Epithelial cell of esophagus (primary cell): ENCODE results near the gene UBTF.

ENCODE experiments used
- DNase-seq: peaks from one replicate; pipeline ENCODE4 v3.0.0; 2010; ENCODE audit warnings: low read depth
- H3K4me3 ChIP-seq: 2 replicates; pipeline ENCODE4 v1.5.1; 2011; ENCODE audit warnings: mild to moderate bottlenecking, low read length, control low read depth
- CTCF ChIP-seq: IDR thresholded peaks from 2 replicates; pipeline ENCODE4 v1.5.1; 2011; ENCODE audit warnings: low read depth, mild to moderate bottlenecking, low read length, control low read depth, inconsistent platforms; ENCODE audit not compliant: insufficient read depth; ENCODE audit errors: missing control alignments

Gene UBTF

GRCh38 chr17:44193326-44194084, 26.0 kb downstream of the UBTF start:
- no peak for DNase-seq
- no peak for TF ChIP-seq CTCF
- no peak overlapping the region for H3K4me3 ChIP-seq

- TF ChIP-seq CTCF, result no peak
- no peak for DNase-seq
- H3K4me3 ChIP-seq, result no peak overlapping the region
Observed at GRCh38 chr17:44192750-44193149, 26.7 kb downstream of the UBTF start.

- no peak for TF ChIP-seq CTCF
- no peak for DNase-seq
- no peak overlapping the region for H3K4me3 ChIP-seq
Observed at GRCh38 chr17:44191941-44192496, 27.5 kb downstream of the UBTF start.

- DNase-seq, result no peak
- H3K4me3 ChIP-seq, result no peak overlapping the region
- TF ChIP-seq CTCF, result no peak
Observed at GRCh38 chr17:44191369-44191768, 28.1 kb downstream of the UBTF start.

- DNase-seq, result no peak
- no peak for TF ChIP-seq CTCF
- no peak overlapping the region for H3K4me3 ChIP-seq
Observed at GRCh38 chr17:44190481-44190880, 29.0 kb downstream of the UBTF start.

GRCh38 chr17:44188576-44189403, 30.7 kb downstream of the UBTF start:
- no peak for TF ChIP-seq CTCF
- no peak overlapping the region for H3K4me3 ChIP-seq
- DNase-seq, result no peak
